AG20443 (cell line): ENCODE results near the gene S100A7A.
"Not testable (repeated sequence)": the region's sequence is repeated elsewhere in the genome, so short reads cannot be mapped to it uniquely, and the experiment has no call there.

ENCODE experiments used
- DNase-seq: peaks from one replicate; pipeline ENCODE4 v3.0.0; 2012; ENCODE audit warnings: low spot score, mixed read lengths

The S100A7A gene

GRCh38 chr1:153462741-153463140, 46.4 kb downstream of the S100A7A start:
- DNase-seq = not testable (repeated sequence)

DNA sequence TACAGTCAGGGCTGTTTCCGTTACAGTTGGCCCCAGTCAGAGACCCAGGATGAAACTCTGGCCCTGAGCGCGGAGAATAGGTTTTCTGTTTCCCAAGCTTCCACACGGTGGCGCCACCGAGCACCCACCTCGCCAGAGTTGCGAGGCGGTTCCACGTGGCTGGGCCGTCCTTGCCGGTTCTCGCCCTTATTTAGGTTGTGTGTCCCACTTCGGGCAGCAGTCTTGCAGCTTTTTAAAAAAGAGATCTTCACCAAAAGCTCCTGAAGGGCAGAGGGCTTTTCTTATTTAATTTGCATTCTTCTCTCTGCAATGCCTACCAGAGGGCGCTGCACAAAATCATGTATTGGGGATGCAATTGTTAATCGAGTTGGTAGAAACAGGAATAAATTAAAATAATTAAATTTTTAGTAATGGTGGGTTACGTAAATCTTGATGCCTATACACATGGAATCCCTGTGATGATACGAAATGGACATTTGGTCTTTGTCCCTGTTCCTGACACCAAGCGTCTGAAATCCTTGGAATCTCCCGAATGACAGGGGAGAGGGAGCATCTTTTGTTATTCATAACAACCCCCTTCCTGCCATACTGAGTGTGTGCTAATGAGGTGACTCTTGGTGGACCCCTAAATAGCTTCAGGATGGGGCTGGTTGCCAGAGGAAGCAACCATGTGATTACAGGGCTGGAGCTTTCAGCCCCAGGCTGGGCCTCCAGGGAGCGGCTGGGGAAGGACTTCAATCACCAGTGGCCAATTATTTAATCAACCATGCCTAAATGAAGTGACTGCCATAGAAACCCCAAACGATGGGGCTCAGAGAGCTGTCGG, 49.7 kb downstream of the S100A7A start:
- DNase-seq = peak; percentile 81

- no peak for DNase-seq
These were observed 50.6 kb downstream of the S100A7A start for GRCh38 chr1:153466908-153467307.

DNA sequence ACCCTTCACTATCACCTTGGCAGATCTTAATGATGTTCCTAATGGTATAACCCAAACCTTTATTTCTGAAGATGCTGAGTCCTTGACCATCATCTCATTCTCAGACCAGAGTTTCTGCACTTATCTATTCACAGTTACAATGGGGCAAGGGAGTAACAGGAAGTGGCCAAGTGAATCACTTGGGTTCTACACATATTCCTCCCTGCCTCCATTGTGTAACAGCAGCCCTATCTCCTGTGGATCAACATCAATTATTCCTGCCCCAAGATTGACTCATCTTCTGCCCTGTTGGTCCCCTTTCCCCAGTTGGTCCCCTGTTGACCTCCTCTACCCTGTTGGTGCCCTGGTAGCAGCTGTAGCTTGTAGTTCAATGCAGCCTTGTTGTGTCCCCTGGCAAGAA, 54.4 kb downstream of the S100A7A start:
- DNase-seq = no peak
